M059J (cell line): ENCODE measurements around the gene ZNF638. TPM values are rescaled to one million over a fixed set of nuclear protein-coding genes. Genes with fewer than 3 reads are reported as not detected.
"Not testable (repeated sequence)": the region's sequence is repeated elsewhere in the genome, so short reads cannot be mapped to it uniquely, and the experiment has no call there.

Experiments used
- DNase-seq: peaks from one replicate; pipeline ENCODE4 v3.0.0-alpha.2; 2012; ENCODE audit warnings: low read depth
- total RNA-seq: library from RNA; depleted of rRNA; stranded (reverse); fragments of >200 nt; shearing (Covaris generic); gene quantifications from 2 replicates; pipeline ENCODE4 v1.2.3, GENCODE V29; 2014; rRNA removed

ZNF638 gene
- total RNA-seq: 43.5 and 44.7 TPM in 2 replicates

DNA sequence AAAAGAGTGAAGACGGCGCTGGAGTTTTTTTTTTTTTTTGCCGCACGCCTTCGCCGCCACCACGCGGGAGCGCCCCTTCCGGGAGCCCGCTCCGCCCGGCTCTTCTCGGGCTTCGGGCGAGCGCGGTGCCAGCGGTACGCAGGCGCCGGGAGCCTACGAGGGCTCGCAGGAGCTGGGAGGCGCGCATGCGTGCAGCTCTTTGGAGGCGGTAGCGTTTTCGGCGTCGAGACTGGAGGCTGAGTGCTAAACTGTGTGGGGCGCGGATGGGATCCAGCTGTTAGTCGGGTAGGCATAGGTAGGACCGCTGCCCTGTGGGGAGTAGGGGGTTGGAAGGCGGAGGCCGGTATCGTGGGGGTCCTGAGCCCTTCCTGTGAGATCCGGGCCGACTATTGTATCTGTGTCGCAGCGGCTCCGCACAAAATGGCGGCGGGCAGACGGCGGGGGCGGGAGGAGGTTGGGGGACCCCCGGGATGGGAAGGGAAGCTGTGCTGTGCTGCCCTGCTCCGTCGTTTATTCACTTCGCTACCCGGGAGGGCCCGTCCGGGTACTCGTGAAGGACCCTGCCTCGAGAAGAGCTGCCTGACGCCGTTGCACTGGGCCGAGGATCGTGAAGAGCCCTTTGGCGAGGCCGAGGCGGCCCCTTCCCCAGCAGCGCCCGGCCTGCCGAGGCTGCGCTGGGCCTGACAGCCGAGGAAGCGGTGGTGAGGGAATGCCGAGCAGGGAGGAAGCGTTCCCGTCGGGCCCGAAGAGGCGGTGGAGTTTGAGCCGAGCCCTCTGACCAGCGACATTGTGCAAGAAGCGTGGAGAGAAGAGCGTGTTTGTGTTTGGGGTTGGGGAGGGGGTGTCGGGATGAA, at the start of gene ZNF638:
Gene ZNF638 (plus strand): TSS at position 202 of the 854 bp plus-strand sequence. CDS start 17,173 bp downstream, outside the sequence.
- DNase-seq: peak; percentile 90

- no peak for DNase-seq
These were observed 49.6 kb upstream of the ZNF638 start for GRCh38 chr2:71281950-71282349.

DNA sequence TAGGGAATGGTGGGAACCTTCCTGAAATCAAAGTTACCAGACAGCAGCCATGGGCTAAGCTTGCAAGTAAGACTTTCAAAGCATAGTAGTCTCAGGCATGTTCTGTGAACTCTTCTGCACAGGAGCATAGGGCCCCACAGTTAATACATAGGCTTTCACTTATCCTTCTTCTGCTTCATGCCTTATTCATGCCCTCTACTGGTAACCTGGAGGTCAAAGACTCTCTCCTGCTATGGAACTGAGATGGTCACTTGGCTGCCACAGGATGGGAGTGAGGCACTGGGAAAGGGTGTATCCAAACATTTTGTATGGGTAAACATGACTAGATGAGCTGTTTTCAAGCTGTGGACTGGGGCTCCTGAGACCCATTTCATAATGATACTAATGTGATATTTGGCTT, 49.1 kb upstream of the ZNF638 start:
- peak; percentile 10 for DNase-seq

GRCh38 chr2:71283131-71283530, 48.5 kb upstream of the ZNF638 start:
- no peak for DNase-seq

DNA sequence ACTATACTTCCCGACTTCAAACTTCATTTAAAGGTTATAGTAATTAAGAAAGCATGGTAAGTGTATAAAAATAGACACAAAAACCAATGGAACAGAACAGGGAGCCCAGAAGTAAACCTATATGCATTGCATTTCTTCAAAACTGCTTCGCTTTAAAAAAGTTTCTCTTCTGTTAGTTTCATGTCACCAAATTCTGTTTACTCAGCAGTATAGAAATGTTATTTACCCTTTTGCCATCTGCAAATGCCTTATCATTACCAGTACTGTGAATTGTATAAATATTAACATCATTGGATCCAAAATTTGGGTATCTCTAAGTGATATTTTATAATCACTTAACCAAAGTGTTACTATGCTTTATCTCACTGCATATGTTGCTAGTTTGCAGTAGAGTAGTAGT, 45.9 kb upstream of the ZNF638 start:
- no peak for DNase-seq

DNA sequence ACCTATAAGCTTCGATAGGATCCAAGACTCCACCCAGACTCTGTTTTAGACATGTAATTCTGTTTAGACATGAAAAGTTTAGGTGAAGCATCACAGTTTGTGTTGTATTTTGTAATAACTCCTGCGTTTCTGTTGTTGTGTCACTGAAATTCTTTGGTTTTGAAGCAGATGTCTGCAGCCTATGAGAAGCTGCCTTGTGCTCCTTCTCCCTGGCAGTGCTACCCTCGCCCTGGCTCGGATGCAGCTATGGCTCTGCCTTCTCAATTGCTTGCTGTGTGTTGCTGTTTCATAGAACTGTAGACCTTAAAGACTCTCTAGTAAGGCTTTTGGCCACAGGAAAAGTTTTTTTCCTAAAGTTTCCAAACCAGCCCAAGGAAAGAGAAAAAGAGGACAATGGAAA, 40.2 kb upstream of the ZNF638 start:
- DNase-seq: no peak

GRCh38 chr2:71292159-71292558, 39.4 kb upstream of the ZNF638 start:
- DNase-seq: no peak

GRCh38 chr2:71298914-71299313, 32.7 kb upstream of the ZNF638 start:
- no peak for DNase-seq

DNA sequence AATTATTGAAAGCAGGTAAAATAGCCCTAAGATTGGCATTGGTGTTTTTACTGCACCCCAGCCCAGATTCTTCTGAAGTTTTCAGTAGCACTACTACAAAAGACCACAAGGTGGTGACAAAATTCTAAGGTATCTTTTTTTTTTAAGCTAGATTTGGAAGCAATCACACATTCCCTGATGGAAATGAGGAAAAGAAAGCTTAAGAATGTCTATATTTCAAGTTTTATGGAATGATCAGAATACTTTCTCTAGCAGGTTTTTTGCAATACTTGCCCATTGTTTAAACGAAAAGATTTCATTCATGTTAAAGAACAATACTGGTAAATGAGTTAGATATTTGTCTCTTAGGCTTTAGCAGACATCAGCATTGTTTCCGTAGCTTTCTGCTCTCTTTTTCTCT, 32.1 kb upstream of the ZNF638 start:
- DNase-seq: peak; percentile 40

- DNase-seq: no peak
These were observed 27.7 kb upstream of the ZNF638 start for GRCh38 chr2:71303849-71304248.

DNA sequence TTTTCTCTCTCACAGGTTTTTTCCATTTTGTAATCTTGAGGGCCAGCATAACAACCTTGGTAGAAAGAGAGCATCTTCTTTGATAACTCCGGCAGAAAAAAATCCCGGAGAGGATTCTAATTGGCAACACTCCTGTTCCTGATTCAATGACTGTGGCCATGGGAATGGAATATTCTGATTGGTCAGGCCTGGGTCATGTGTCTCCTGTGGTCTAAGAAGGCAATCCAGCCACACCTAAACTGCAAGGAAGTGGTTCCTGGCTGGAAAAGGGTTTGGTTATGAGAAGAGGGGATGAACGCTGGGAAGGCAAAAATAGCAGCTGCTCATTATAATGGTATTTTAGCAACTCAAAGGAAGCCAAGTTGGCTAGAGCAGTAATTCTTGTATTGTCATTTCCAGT, 24.8 kb upstream of the ZNF638 start:
- peak; percentile 65 for DNase-seq

- DNase-seq: no peak
These were observed 18.4 kb upstream of the ZNF638 start for GRCh38 chr2:71313016-71313766.

DNA sequence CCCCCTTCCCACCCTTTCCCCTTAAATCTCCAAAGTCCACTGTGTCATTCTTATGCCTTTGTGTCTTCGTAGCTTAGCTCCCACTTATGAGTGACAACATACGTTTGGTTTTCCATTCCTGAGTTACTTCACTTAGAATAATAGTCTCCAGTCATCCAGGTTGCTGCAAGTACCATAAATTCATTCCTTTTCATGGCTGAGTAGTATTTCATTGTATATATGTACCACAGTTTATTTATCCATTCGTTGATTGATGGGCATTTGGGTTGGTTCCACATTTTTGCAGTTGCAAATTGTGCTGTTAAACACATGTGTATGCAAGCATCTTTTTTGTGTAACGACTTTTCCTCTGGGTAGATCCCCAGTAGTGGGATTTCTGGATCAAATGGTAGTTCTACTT, 14.5 kb upstream of the ZNF638 start:
- no peak for DNase-seq

DNA sequence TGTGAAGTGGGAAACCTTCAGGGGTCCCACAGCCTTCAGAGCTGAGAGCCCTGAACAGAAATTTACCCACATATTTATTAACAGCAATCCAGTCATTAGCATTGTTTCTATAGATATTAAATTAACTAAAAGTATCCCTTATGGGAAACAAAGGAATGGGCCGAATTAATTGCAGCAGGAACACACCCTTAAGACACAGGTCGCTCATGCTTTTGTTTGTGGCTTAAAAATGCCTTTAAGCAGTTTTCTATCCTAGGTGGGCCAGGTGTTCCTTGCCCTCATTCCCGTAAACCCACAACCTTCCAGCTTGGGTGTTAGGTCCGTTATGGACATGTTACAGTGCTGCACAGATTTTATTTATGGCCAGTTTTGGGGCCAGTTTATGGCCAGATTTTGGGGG, 13.7 kb upstream of the ZNF638 start:
- not testable (repeated sequence) for DNase-seq

DNA sequence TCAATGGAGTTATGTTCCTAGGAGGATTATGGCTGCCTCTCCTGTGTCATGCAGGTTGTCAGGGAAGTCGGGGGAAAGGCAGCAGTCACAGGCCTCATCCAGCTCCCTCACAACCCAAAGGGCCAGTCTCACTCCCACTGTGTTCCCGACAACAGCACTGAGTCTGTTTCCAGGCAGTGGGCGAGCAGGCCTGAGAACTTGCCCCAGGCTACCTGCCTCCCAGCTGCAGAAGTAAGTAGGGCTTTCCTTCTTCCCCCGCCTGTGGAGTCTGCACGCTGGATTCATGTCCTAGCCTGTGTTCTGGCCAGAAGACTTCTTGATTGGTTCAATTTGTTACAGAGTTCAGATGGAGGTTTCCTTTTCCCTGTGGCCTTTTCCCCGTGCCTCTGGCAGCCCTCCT, 8.2 kb upstream of the ZNF638 start:
- no peak for DNase-seq

GRCh38 chr2:71326968-71327367, 4.6 kb upstream of the ZNF638 start:
- DNase-seq: no peak

GRCh38 chr2:71327916-71328315, 3.7 kb upstream of the ZNF638 start:
- no peak for DNase-seq

GRCh38 chr2:71330155-71330554, 1.4 kb upstream of the ZNF638 start:
- no peak for DNase-seq

- no peak for DNase-seq
These were observed 824 bp upstream of the ZNF638 start for GRCh38 chr2:71330585-71331330.

DNA sequence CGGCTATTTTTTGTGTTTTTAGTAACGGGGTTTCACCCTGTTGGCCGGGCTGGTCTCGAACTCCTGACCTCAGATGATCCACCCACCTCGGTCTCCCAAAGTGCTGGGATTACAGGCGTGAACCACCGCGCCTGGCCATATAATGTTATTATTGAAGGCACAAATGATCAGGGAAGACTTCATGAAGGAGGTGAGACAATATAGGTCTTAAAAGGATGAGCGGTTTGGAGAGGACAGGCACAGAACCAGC, 326 bp upstream of the ZNF638 start:
- not testable (repeated sequence) for DNase-seq

DNA sequence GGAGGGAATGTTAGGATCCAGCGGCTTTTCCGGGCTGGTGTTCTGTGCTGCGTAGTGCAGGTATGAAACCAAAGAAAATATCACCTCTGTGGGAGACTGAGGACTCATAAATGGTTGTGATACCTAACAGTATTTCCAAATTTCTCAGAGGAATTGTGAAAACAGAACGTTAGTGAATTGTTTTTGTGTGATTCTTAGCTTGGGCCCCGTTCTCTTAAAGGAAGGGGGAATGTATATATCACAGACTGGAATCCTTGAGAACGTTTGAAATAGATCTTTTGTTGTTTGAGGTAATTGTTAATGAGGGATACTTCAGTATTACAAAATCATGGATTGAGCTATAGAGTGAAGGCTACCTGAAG, 834 bp downstream of the ZNF638 start:
- DNase-seq: no peak

GRCh38 chr2:71333619-71334018, 2.0 kb downstream of the ZNF638 start:
- DNase-seq: no peak

DNA sequence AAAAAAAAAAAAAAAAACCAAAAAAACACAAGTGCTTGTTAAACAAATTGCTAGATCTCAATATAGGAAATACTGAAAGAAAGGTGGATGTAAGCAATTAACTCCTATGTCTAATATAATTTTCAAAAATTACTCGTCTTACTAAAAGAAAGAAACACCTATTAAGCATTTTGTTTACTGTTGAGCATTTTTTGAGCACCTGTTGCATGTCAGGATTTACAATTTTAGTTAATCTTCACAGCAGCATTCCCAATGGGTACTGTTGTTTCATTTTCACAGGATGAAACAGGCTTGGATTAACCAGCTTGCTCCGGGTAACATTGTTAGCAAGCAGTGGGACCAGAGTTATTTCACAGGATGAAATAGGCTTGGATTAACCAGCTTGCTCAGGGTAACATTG, 4.8 kb downstream of the ZNF638 start:
- DNase-seq: no peak
